Pancreas (tissue), 10 donors: ENCODE data around the gene TAAR8. TPM values are rescaled to one million over a fixed set of nuclear protein-coding genes. Genes with fewer than 3 reads are reported as not detected.

Experiments
- ATAC-seq, 4 donors: fragments of 200-7000 bp; cut with Tn5 transposase; one replicate each; pipeline versions ENCODE4 v1.8.0 to v1.9.1; 2020; ENCODE audit warnings: mild to moderate bottlenecking in 4 of 4, moderate library complexity in 4 of 4
- DNase-seq, 6 donors: peaks; one replicate each; pipeline ENCODE4 v3.0.0-alpha.2; 2020
- FAIRE-seq: peaks from 2 replicates; lab custom pipeline; 2012; peaks lifted over from hg19 to GRCh38; lab: Jason Lieb, UNC
- H3K27ac ChIP-seq, 4 donors: fragments of 200-600 bp; sonication (generic); 1 replicate in 3 of 4; 2 replicates in 1 of 4; pipeline versions ENCODE4 v1.5.0 to v1.8.0; 2020
- H3K27me3 ChIP-seq, 4 donors: fragments of 200-600 bp; one replicate each; pipeline ENCODE4 v1.8.0; 2021
- H3K36me3 ChIP-seq, 3 donors: fragments of 200-600 bp; sonication (generic) in 1 of 3; one replicate each; pipeline versions ENCODE4 v1.5.0 to v1.8.0; 2020 to 2021
- H3K4me1 ChIP-seq, 3 donors: fragments of 200-600 bp; one replicate each; pipeline ENCODE4 v1.8.0; 2021
- H3K4me3 ChIP-seq, 4 donors: fragments of 200-600 bp; sonication (generic) in 2 of 4; one replicate each; pipeline versions ENCODE4 v1.5.0 to v1.8.0; 2020 to 2021
- H3K9me3 ChIP-seq, 4 donors: fragments of 200-600 bp; one replicate each; pipeline ENCODE4 v1.8.0; 2021
- WGBS, 2 donors: extraction: QIAGEN DNeasy Blood & Tissue Kit; methylation state at CpG; one replicate each; pipeline ENCODE4 v1.1.7; 2013; 5-methylcytosine and 5-hydroxymethylcytosine counted together
- intact Hi-C, 3 donors: fragments of 100-400 bp; cut with DNase I; formaldehyde crosslinking; loops; one replicate each; pipeline versions ENCODE4 v1.11.1 to v1.14.2; 2022
- polyA plus RNA-seq, 2 donors: library from polyadenylated mRNA; stranded (reverse); fragments of 200-250 nt; gene quantifications; one replicate each; pipeline ENCODE4 v1.2.3, GENCODE V29; 2013
- total RNA-seq, 6 donors: library from RNA; stranded (reverse); fragmentation: NEBNext Ultra II Directional in 4 of 6; extraction: Animal tissue kit (Norgen Biotek cat#: 25700) in 4 of 6; gene quantifications; one replicate each; pipeline versions ENCODE4 v1.2.1 to v1.2.4, GENCODE V29; 2021 to 2023
- TF ChIP-seq, protein P1 (sequence below), 4 donors: fragments of 200-600 bp; sonication (generic) in 3 of 4; IDR thresholded peaks; one replicate each; pipeline versions ENCODE4 v1.5.0 to v1.8.0; 2021; ENCODE audit warnings: antibody characterized with exemption in 4 of 4
- donor health status: healthy with polysubstance abuse.
- donor health status: DM: no; HTN: no; CAD: no; lungs with moderate emphysema.
- donor health status: DM: no; HTN: no; CAD: no.
- donor health status: control.
- donor health status: control.
- donor health status: Bipolar disorder and iron deficiency.
- donor health status: DM: yes; HTN: yes; CAD: no.
- donor health status: DM: no; HTN: no; CAD: no.
- donor health status: DM: no; HTN: no; CAD: no.
- donor health status: DM: yes; HTN: yes; CAD: no.

The TAAR8 gene
- total and polyA plus RNA-seq, 8 donors = not detected

DNA sequence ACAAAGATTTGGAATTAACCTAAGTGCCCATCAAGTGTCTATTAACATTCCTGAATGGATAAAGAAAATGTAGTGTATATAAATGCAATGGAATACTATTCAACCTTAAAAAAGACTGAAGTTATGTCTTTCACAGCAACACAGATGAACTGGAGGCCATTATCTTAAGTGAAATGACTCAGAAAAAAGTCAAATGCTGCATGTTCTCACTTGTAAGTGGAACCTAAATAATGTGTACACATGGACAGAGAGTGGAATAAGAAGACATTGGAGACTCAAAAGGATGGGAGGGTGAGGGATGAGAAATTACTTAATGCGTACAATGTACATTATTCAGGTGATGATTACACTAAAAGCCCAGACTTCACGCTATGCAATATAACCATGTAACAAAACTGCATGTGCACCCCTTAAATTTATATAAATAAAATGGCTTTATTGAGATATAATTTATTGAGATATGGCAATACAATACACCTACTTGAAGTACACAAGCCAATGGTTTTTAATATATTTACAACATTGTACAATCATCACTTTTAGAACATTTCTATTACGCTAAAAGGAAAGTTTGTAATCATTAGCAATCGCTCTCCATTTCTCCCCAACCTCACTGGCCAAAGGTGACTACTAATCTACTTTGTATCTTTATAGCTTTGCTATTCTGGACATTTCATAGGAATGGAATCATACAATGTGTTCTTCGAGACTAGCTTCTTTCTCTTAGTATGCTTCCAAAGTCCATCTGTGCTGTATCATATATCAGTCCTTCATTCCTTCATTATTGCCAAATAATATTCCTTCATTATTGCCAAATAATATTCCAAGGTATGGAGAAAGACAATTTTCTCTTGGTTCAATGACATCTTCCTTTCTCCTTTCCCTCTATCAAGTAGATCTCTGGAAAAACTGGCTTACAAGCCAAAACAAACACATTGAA lies 45.3 kb upstream of the TAAR8 start:
- H3K4me3 ChIP-seq = no peak overlapping the region
- H3K36me3 ChIP-seq = peaks cover 0 to 11% (median 0%) of the 10 kb centered on the region in 3 donors
- intact Hi-C loops = no loop called here
- DNase-seq (no peak), FAIRE-seq (no peak), ATAC-seq (no peak)
- H3K4me1 ChIP-seq = peaks cover 9 to 31% (median 14%) of the 10 kb centered on the region in 3 donors
- no peaks in the 10 kb centered on the region for H3K27me3 ChIP-seq
- WGBS, 2 donors = 96 to 98% methylated on average over 5 of the region's 5 CpGs
- no peaks in the 10 kb centered on the region for H3K9me3 ChIP-seq
- H3K27ac ChIP-seq = no peak overlapping the region
- TF ChIP-seq, protein P1, sequence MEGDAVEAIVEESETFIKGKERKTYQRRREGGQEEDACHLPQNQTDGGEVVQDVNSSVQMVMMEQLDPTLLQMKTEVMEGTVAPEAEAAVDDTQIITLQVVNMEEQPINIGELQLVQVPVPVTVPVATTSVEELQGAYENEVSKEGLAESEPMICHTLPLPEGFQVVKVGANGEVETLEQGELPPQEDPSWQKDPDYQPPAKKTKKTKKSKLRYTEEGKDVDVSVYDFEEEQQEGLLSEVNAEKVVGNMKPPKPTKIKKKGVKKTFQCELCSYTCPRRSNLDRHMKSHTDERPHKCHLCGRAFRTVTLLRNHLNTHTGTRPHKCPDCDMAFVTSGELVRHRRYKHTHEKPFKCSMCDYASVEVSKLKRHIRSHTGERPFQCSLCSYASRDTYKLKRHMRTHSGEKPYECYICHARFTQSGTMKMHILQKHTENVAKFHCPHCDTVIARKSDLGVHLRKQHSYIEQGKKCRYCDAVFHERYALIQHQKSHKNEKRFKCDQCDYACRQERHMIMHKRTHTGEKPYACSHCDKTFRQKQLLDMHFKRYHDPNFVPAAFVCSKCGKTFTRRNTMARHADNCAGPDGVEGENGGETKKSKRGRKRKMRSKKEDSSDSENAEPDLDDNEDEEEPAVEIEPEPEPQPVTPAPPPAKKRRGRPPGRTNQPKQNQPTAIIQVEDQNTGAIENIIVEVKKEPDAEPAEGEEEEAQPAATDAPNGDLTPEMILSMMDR (IDR thresholded peaks at IDR 0.05) = no peak

DNA sequence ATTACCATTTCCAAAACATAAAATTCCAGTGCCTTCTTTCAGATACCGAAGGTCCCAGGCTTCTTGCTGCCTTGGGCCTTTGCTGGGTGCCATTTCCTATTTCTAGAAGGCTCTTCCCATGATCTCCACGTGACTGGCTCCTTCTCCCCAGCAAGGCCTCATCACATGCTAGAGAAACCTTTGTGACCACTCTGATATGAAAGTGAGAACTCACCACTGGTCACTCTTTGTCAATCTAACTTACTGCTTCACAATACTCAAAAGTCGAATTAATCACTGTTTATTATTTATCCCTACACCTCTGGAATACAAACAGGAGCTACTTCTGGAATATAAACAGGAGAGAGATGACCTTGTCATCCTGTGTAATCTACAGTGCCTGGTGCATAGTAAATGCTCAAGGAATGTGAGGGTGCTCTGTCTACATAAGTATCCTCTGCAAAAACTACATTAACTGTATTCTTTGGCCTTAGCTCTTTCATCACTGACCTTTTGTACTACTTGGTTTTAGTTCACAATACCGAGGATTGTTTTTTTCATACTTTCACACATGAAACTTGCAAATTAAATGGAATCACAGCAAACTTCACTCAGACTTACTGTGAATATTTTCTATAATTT lies 41.2 kb upstream of the TAAR8 start:
- peak overlapping the region in 2 of 4 donors; percentile 91 to 92 for H3K4me3 ChIP-seq

DNA sequence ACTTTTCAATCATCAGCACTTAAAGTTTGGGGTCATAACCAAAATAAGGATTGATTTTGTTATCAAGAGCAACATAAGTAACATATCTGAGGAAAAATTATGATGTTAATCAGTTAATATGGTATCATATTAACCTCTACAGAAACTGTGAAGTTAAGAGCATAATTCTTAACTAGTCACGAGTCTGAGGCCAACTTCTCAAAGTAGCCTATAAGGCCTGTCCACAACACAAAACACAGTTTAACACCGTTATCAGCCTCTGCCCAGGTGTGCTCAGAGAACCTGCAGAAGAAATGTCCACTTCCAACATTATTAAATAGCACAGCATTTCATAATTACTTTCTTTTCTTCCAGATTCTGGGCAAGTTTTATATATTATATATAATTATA lies 40.6 kb upstream of the TAAR8 start:
- DNase-seq (no peak), FAIRE-seq (no peak), ATAC-seq (no peak)
- intact Hi-C loops = no loop called here
- Histone ChIP-seq H3K27me3 (no peaks in the 10 kb centered on the region), H3K4me1 (peaks cover 10 to 22% (median 12%) of the 10 kb centered on the region in 3 donors), H3K36me3 (no peaks in the 10 kb centered on the region), H3K9me3 (no peaks in the 10 kb centered on the region), H3K4me3 (peak overlapping the region; percentile 49 to 92 (median 92)), H3K27ac (peak overlapping the region in 3 of 4 donors; percentile 73 to 91 (median 89))
- TF ChIP-seq, protein P1 (IDR thresholded peaks at IDR 0.05) = no peak
- WGBS, 2 donors = 3 to 7% methylated on average over 2 of the region's 2 CpGs

More for the DNA sequence above, 41.2 kb upstream of the TAAR8 start:
- DNase-seq (peak in 1 of 6 donors; percentile 28), FAIRE-seq (no peak), ATAC-seq (no peak)
- no peaks in the 10 kb centered on the region for H3K27me3 ChIP-seq
- WGBS, 2 donors = 23 to 24% methylated on average over 4 of the region's 4 CpGs
- peaks cover 10 to 26% (median 12%) of the 10 kb centered on the region in 3 donors for H3K4me1 ChIP-seq
- H3K9me3 ChIP-seq = no peaks in the 10 kb centered on the region
- H3K27ac ChIP-seq = peak overlapping the region in 2 of 4 donors; percentile 89 to 91
- TF ChIP-seq, protein P1 (IDR thresholded peaks at IDR 0.05) = no peak
- intact Hi-C loops = no loop called here
- no peaks in the 10 kb centered on the region for H3K36me3 ChIP-seq

DNA sequence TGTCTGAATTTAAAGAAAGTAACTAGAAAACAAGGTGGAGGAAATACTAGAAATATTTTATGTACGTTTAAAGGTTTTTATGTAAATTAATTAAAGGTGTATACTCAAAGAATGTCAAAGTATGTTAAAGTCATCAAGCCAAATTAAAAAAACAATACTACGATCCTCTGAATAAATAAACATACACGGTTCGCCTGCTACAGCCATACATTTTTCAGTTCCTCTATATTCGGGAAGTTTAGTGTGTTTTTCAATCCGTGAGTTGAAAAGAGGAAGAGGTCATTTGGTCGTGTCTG lies 40.2 kb upstream of the TAAR8 start:
- TF ChIP-seq, protein P1 (IDR thresholded peaks at IDR 0.05) = no peak
- Histone ChIP-seq H3K36me3 (no peaks in the 10 kb centered on the region), H3K27ac (peak overlapping the region; percentile 71 to 91 (median 81)), H3K27me3 (no peaks in the 10 kb centered on the region), H3K4me3 (peak overlapping the region; percentile 49 to 92 (median 92)), H3K9me3 (no peaks in the 10 kb centered on the region), H3K4me1 (peaks cover 10 to 22% (median 12%) of the 10 kb centered on the region in 3 donors)
- ATAC-seq (no peak), FAIRE-seq (no peak), DNase-seq (no peak)
- 1% methylated on average over 7 of the region's 7 CpGs for WGBS, 2 donors
- intact Hi-C loops = no loop called here
